Measurements from ENCODE around the gene ARHGAP42.

Gene ARHGAP42

GRCh38 chr11:100805506-100806199 lies 118.6 kb downstream of the ARHGAP42 start:
- DNase-seq = peak; percentile 42

- peak; percentile 30 for DNase-seq
These were observed 119.2 kb downstream of the ARHGAP42 start for GRCh38 chr11:100806296-100806695.

- peak; percentile 66 for DNase-seq
These were observed 121.9 kb downstream of the ARHGAP42 start for GRCh38 chr11:100808904-100809491.

- peak; percentile 82 for DNase-seq
These were observed 123.1 kb downstream of the ARHGAP42 start for GRCh38 chr11:100810146-100810545.

- DNase-seq = no peak
These were observed 123.6 kb downstream of the ARHGAP42 start for GRCh38 chr11:100810666-100811065.

GRCh38 chr11:100812517-100812916 lies 125.4 kb downstream of the ARHGAP42 start:
- no peak for DNase-seq

GRCh38 chr11:100815787-100816330 lies 128.8 kb downstream of the ARHGAP42 start:
- DNase-seq = no peak

- DNase-seq = peak; percentile 40
These were observed 129.7 kb downstream of the ARHGAP42 start for GRCh38 chr11:100816823-100817222.

GRCh38 chr11:100817620-100818019 lies 130.5 kb downstream of the ARHGAP42 start:
- DNase-seq = no peak

GRCh38 chr11:100820621-100821020 lies 133.5 kb downstream of the ARHGAP42 start:
- DNase-seq = no peak

- DNase-seq = no peak
These were observed 134.1 kb downstream of the ARHGAP42 start for GRCh38 chr11:100821198-100821597.

GRCh38 chr11:100823360-100823759 lies 136.3 kb downstream of the ARHGAP42 start:
- peak; percentile 55 for DNase-seq

- no peak for DNase-seq
These were observed 137.1 kb downstream of the ARHGAP42 start for GRCh38 chr11:100824041-100824809.

- no peak for DNase-seq
These were observed 138.5 kb downstream of the ARHGAP42 start for GRCh38 chr11:100825626-100826025.

- DNase-seq = peak; percentile 49
These were observed 141.0 kb downstream of the ARHGAP42 start for GRCh38 chr11:100827934-100828661.

GRCh38 chr11:100830274-100830673 lies 143.2 kb downstream of the ARHGAP42 start:
- no peak for DNase-seq

- peak; percentile 59 for DNase-seq
These were observed 144.1 kb downstream of the ARHGAP42 start for GRCh38 chr11:100830978-100831732.

GRCh38 chr11:100831929-100832494 lies 144.9 kb downstream of the ARHGAP42 start:
- DNase-seq = no peak

GRCh38 chr11:100832829-100833228 lies 145.7 kb downstream of the ARHGAP42 start:
- no peak for DNase-seq

GRCh38 chr11:100833276-100833675 lies 146.2 kb downstream of the ARHGAP42 start:
- DNase-seq = no peak

GRCh38 chr11:100835854-100836253 lies 148.8 kb downstream of the ARHGAP42 start:
- DNase-seq = no peak

GRCh38 chr11:100837311-100837710 lies 150.2 kb downstream of the ARHGAP42 start:
- DNase-seq = no peak
